GM18505 (cell line): ENCODE results near the gene ARHGAP25.

ENCODE experiments used
- ATAC-seq: cut with Tn5 transposase; IDR thresholded peaks from one replicate; pipeline ENCODE4 v1.9.1; 2021; ENCODE audit not compliant: unreplicated experiment
- POLR2A ChIP-seq: IDR thresholded peaks from 4 replicates; pipeline ENCODE4 v1.6.1; 2011; ENCODE audit warnings: borderline replicate concordance; ENCODE audit not compliant: insufficient read depth, insufficient read length; ENCODE audit errors: extremely low read depth

Gene ARHGAP25

GRCh38 chr2:68835621-68836020 lies 101.0 kb downstream of the ARHGAP25 start:
- ATAC-seq: no peak

DNA sequence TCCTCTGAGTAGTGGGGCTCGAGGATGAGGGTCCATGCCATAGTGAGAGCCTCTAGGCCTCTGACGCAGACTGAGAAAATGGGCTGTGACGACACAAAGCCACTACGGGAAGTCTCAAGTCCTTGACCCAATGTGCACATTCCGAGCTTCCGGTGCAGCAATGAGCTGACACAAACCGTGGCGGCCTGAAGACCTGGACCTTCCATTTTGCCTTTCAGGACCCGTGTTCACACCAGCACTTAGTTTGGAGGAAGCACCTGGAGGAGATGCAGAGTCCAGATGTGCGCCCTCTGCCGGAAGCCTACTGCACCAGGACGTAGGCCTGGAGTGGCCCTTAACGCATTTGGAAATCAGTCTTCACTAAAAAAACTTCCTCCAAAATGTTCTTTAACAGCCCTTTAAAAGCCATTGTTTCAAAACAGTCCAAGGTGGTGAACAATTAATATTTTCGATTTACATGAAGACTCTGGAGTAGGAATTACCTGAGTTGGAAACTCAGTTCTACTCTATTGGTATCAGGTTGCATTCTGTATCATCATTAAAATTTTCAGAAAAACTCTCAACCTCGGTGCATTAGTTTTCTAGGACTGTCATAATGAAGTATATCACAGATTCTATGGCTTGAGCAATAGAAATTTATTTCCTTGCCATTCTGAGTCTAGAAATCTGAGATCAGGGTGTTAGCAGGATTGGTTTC lies 102.7 kb downstream of the ARHGAP25 start:
- TF ChIP-seq POLR2A: no peak
- no peak for ATAC-seq

More at GRCh38 chr2:68835621-68836020, 101.0 kb downstream of the ARHGAP25 start:
- no peak for TF ChIP-seq POLR2A

GRCh38 chr2:68837861-68838341 lies 103.3 kb downstream of the ARHGAP25 start:
- no peak for TF ChIP-seq POLR2A
- peak; percentile 35 for ATAC-seq

DNA sequence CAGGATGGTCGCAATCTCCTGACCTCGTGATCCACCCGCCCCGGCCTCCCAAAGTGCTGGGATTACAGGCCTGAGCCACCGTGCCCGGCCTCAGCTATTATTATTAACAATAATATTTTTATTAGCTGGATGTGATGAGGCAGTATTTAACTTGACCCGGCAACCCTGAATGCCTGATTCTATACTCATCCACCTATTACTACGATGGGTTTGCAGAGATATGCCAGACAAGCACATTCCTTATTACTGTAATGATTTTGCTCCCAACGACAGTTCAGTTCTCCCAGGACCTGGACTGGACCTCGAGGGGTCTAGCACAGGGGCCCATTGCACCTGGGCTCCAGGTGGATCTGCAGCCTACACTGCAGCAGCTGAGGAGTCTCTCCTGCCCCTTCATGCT lies 104.0 kb downstream of the ARHGAP25 start:
- ATAC-seq: no peak
- no peak for TF ChIP-seq POLR2A

- no peak for ATAC-seq
Observed at GRCh38 chr2:68839260-68839833, 104.7 kb downstream of the ARHGAP25 start.

DNA sequence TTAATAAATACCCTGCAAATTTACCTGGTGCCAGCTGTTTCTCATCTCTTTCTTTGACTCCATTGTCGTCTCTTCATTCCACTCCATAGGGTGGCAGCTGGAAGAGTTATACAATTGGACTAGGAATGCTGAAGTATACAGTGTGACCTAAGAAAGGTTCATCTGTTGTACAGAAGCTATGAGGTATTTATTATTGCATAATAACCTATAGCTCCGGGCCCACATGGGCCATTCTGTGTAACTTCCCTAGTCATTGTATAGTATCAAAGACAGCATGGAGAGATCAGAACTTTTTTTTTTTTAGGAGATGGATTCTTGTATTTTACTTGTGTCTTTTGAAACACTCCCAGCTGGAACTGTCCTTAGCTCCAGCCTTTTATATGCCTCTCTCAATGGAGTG lies 110.4 kb downstream of the ARHGAP25 start:
- ATAC-seq: no peak
- no peak for TF ChIP-seq POLR2A

More at GRCh38 chr2:68839260-68839833, 104.7 kb downstream of the ARHGAP25 start:
- TF ChIP-seq POLR2A: no peak

- no peak for ATAC-seq
- no peak for TF ChIP-seq POLR2A
Observed at GRCh38 chr2:68846091-68846490, 111.5 kb downstream of the ARHGAP25 start.

GRCh38 chr2:68847751-68848150 lies 113.1 kb downstream of the ARHGAP25 start:
- no peak for ATAC-seq
- TF ChIP-seq POLR2A: no peak

DNA sequence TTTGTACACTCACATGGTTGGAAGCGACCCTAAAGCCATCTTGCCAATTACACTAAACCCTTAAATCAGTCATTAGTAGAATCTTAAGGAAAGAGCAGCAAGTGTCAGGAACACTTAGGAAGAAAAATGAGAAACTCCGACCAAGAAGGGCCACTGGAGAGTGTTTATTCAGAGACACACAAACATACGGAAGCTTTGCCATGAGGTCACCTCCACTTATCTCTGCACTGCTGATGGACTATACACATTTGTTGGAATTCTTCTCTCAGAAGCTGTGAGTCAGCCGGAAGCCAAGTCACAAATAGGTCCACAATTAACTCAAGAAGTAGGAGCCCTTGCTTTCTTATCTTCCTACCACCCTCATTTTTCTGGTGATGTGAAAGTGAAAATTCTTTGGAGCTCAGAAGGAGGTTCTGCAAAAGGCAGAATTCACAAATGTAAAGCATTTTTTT lies 115.0 kb downstream of the ARHGAP25 start:
- no peak for TF ChIP-seq POLR2A
- ATAC-seq: no peak

DNA sequence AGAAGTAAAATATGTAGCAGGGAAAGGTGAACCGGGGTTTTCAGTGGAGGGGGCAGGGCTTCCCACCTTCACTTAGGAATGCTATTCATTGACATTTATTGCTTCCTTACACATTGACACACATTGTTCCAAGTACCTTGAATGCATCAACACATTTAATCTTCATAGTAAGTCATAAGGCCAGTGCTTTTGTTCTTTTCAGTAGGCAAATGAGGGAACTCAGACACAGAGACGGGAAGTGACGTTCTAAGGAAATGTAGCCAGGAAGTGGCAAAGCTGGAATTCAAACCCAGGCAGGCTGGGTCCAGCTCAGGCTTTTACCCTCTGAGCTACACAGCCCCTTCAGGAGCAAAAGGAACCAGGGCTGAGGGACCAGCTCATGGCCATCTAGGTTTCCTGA lies 115.9 kb downstream of the ARHGAP25 start:
- TF ChIP-seq POLR2A: no peak
- no peak for ATAC-seq

DNA sequence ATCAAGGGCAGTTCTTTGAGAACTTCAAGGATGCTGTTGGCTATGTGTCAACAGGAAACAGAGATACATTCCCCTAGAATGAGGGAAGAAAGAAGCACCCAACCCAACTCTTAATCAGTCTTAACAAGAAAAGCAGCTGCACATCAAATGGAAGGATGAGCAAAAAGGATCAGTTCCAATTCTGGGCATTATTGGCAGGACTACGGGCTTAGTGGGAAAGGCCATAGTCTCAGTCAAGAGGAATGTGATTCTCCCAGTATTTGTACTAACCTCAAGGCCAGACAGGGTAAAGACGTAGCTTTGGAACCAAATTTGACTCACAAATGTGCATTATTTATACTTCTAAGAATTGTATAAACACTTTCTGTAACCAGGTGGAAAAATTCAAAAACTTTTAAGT lies 118.4 kb downstream of the ARHGAP25 start:
- no peak for TF ChIP-seq POLR2A
- no peak for ATAC-seq

DNA sequence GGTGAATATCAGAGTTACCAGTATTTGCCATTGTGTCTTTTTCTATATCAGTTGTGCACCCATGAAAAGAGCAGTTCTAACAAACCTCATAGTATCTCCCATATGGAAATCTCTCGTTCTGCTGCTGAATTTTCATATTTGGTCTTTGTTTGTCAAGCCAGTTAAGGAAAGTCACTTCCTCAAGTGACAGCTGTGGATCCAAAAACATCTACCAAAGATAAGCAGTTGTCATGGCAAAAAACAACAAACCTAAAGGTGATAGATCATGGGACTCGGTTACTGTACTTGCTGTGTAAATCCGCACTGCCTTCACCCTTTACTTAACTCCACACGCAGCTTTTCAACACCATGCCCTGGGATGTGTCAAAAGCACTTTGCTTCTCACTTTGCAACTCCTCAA lies 119.3 kb downstream of the ARHGAP25 start:
- no peak for TF ChIP-seq POLR2A
- ATAC-seq: no peak

GRCh38 chr2:68854476-68854875 lies 119.9 kb downstream of the ARHGAP25 start:
- no peak for ATAC-seq
- no peak for TF ChIP-seq POLR2A

DNA sequence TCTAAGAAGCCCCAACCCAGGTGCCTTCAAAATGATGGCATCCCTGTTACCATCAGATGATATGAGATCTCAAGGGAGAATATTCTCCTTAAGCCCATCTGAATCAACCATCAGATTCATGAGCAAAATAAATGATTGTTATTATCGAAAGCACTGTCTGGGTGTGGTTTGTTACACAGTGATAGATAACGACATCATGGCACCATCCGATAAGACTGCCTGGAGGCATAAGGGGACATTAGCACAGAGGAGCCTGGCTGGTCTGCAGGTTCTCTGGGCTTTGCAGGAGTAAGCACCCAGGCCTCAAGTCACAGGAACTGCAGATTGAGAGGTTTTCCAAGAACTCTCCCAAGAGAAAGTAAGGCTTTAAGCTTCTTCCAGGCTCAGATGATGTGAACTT lies 120.9 kb downstream of the ARHGAP25 start:
- no peak for TF ChIP-seq POLR2A
- no peak for ATAC-seq

DNA sequence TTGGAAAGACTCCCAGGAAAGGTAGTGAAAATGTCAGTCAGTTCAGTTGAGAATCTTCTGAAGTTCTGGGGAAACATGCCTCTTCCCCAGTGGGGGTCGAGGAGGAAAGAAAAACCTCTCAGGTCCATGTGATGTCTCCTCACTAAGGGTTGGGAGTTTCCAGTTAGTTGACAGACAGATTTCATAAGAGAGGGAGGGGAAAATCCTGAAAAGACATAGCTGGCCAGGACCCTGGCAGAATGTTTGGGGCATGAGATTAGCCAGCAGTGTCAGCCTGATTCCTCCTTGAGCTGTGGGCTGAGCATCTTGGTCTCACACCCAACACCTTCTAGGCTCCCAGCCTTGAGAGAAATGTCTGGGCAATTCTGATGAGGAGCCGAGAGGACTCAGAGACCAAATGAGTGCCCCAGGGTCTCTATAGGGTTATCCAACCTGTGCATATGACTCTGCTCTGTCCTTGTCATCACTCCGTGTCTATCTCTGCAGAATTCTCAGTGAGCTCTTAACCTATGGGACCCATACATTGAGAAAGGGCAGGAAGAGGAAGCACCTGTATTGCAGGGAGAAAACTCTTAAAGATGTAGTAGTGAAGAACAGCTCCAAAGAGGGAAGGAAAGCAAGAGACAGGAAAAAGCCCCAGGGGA lies 122.7 kb downstream of the ARHGAP25 start:
- TF ChIP-seq POLR2A: no peak
- peak; percentile 12 for ATAC-seq
